Measurements from ENCODE around the gene MATR3.

MATR3 gene

DNA sequence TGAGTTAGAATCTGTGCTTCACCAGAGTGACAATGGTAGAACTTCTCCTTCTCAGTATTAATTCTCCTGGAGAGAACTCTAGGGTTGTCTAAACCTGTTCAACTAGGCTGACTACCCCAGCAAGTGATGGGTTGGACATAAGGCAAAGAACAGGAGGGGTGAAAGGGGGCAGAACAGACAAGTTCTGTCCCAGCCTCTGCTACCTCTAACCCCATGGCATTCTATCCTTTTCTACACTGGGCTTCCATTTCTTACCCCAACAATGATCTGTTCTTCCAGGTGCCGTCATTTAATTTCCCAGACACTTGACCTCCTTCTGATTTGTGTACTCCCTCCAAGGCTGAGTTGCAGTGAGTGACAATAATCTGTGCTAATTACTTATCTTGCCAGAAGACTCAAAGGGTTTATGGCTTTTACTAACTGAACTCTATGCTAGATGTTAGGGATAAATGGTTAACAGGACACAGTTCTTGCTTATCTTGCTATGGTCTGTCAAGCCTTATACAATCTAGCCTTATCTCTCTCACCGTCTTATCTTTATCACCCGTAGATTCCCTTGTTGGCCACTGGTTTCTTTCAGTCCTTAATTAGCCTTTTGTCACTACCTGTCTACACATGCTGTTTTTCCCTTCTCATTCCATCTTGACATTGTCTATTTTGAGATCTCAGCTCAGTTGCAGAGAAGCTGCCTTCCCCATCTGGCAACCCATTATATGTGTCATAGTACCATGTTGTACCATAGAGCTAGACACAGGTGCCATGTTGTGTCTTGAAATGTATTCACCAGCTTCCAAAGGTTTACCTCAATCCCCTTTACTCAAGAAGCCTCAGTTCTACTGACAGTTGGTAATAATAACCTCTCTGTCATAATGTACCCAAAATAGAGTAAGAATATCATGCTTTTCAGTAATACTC is 10.0 kb upstream of the MATR3 start:
- no peak for TF ChIP-seq CTCF (IDR thresholded peaks at IDR 0.05; ENCODE audit: unreplicated experiment in 3 of 3)
- no peaks in the 10 kb centered on the region for H3K4me1 Mint-ChIP-seq

GRCh38 chr5:139284295-139284694 is 9.2 kb upstream of the MATR3 start:
- Mint-ChIP-seq H3K9me3 (no peaks in the 10 kb centered on the region), H3K4me1 (no peaks in the 10 kb centered on the region), H3K4me3 (no peak overlapping the region), H3K27ac (no peak overlapping the region), H3K36me3 (ENCODE audit: low read depth) (peaks cover 30% of the 10 kb centered on the region), H3K27me3 (ENCODE audit: low read depth) (no peaks in the 10 kb centered on the region)
- no peak for TF ChIP-seq CTCF (IDR thresholded peaks at IDR 0.05; ENCODE audit: unreplicated experiment in 3 of 3)

More for the DNA sequence above, 10.0 kb upstream of the MATR3 start:
- Mint-ChIP-seq H3K27ac (no peak overlapping the region), H3K36me3 (ENCODE audit: low read depth) (peaks cover 30% of the 10 kb centered on the region), H3K4me3 (no peak overlapping the region), H3K27me3 (ENCODE audit: low read depth) (no peaks in the 10 kb centered on the region), H3K9me3 (no peaks in the 10 kb centered on the region)

DNA sequence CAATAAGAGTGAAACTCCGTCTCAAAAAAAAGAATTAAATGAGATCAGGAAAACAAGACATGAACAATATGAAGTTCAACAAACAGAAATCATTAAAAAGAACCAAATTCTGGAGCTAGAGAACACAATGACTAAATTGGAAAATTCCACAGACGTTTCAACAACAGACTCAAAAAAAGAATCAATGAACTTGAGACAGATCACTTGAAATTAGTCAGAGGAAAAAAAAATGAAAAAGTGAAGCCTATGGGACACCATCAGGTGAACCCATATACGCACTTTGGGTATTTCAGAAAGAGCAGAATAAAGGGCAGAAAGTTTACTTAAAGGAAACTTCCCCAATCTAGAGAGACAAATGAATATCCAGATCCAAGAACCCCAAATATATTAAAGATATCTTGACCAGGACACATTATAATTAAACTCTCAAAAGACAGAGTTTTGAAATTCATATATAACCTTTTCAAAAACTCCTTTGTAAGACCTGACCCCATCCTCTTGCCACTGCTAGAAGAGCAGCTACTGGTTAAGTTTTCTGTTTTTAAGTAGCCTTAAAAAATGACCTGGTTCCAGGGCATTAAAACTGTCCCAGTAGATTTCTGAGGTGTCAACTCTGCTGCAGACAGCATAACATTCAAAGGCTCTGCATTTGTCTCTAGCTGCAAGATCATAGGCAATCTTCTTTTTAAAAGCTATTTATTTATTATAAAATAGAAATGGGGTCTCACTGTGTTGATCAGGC is 7.7 kb upstream of the MATR3 start:
- Mint-ChIP-seq H3K36me3 (ENCODE audit: low read depth) (peaks cover 30% of the 10 kb centered on the region), H3K4me1 (no peaks in the 10 kb centered on the region), H3K4me3 (no peak overlapping the region), H3K27me3 (ENCODE audit: low read depth) (no peaks in the 10 kb centered on the region), H3K9me3 (no peaks in the 10 kb centered on the region), H3K27ac (no peak overlapping the region)
- no peak for TF ChIP-seq CTCF (IDR thresholded peaks at IDR 0.05; ENCODE audit: unreplicated experiment in 3 of 3)

DNA sequence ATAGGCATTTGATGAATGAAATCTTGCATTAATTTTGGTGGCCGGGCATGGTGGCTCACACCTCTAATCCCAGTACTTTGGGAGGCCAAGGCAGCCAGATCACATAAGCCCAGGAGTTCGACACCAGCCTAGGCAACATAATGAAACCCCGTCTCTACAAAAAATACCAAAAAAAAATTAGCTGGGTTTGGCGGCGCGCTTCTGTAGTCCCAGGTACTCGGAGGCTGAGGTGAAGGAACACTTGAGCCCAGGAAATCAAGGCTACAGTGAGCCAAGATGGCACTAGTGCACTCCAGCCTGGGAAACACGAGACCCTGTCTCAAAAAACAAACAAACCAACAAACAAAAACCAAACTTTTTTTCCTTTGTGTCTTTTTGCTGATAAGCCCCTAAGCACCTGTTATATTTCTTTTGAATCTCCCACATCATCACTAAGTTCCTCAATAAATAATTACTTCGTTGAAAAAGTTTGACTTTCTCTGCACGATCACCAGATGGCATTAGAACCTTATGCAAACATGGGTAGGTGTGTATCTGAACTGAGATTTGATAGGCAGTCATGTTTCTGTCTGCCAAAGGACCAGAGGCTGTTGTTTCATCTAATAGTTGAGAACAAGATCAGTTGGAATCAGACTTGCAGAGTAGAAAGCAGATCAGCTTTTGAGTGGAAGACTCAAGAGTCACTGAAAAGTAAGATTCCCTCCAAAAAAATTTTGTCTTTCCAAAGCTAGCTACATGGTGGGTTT is 5.5 kb upstream of the MATR3 start:
- peaks cover 24% of the 10 kb centered on the region for H3K36me3 Mint-ChIP-seq (ENCODE audit: low read depth)
- TF ChIP-seq CTCF (IDR thresholded peaks at IDR 0.05; ENCODE audit: unreplicated experiment in 3 of 3) = peak in 1 of 3 experiments; percentile 16
- H3K27me3 Mint-ChIP-seq (ENCODE audit: low read depth) = no peaks in the 10 kb centered on the region
- H3K9me3 Mint-ChIP-seq = no peaks in the 10 kb centered on the region
- H3K4me1 Mint-ChIP-seq = no peaks in the 10 kb centered on the region
- peak overlapping the region in 1 of 3 experiments; percentile 53 for H3K27ac Mint-ChIP-seq
- H3K4me3 Mint-ChIP-seq = no peak overlapping the region

DNA sequence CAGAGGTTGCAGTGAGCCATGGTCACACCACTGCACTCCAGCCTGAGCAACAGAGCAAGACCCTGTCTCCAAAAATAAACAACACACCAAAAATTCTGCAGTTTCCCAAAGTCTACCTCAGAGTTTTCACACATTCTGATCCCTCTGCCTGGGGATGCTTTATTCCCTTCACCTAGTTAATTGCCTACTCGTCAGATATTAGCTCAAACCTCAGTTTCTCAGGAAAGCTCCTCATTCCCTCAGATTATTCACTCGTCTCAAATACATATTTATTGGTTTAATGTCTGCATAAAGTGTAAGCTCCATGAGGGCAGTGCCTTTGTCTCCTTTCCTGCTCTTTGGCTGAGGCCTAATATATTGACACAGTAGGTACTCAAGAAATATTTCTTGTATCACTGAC is 2.5 kb upstream of the MATR3 start:
- Mint-ChIP-seq H3K9me3 (no peaks in the 10 kb centered on the region), H3K4me1 (peaks cover 9% of the 10 kb centered on the region), H3K27ac (no peak overlapping the region), H3K36me3 (ENCODE audit: low read depth) (peaks cover 5% of the 10 kb centered on the region), H3K27me3 (ENCODE audit: low read depth) (peaks cover 3% of the 10 kb centered on the region), H3K4me3 (no peak overlapping the region)
- no peak for TF ChIP-seq CTCF (IDR thresholded peaks at IDR 0.05; ENCODE audit: unreplicated experiment in 3 of 3)
